Endothelial cell of umbilical vein (primary cell): Measurements from ENCODE around the gene OR4N2. TPM values are rescaled to one million over a fixed set of nuclear protein-coding genes. Genes with fewer than 3 reads are reported as not detected.
"Not testable (repeated sequence)": the region's sequence is repeated elsewhere in the genome, so short reads cannot be mapped to it uniquely, and the experiment has no call there.

ENCODE experiments used
- BruUV-seq: library from RNA; stranded (reverse); fragments of 400-500 nt; replicated peaks from 2 replicates; lab custom pipeline; 2021; lab: Mats Ljungman, UMichigan
- CTCF ChIA-PET: fragments of 300-600, 350-600 bp; sonication (Branson Sonifier 250); formaldehyde crosslinking; loops from one replicate; lab custom pipeline; 2021; ENCODE audit warnings: antibody characterized with exemption, inconsistent platforms; lab: Charles Lee
- POLR2A ChIA-PET: fragments of 300-600, 350-600 bp; sonication (Branson Sonifier 250); formaldehyde crosslinking; loops from one replicate; lab custom pipeline; 2021; ENCODE audit warnings: antibody characterized with exemption, inconsistent platforms; lab: Charles Lee
- DNase-seq: peaks from one replicate; pipeline ENCODE4 v3.0.0-alpha.2; 2011; ENCODE audit warnings: low read depth, low spot score
- FAIRE-seq: peaks from 2 replicates; lab custom pipeline; 2011; peaks lifted over from hg19 to GRCh38; lab: Jason Lieb, UNC
- H2AFZ ChIP-seq: 2 replicates; pipeline ENCODE4 v1.6.0; 2012; ENCODE audit warnings: low read depth, low read length, control low read depth, inconsistent platforms
- H3K27ac ChIP-seq: 2 replicates; pipeline ENCODE4 v1.5.1; 2011; ENCODE audit warnings: low read depth, mild to moderate bottlenecking, control low read depth, low read length, moderate library complexity; ENCODE audit not compliant: insufficient read depth
- H3K27me3 ChIP-seq, 2 experiments: 2 replicates each; pipeline versions ENCODE4 v1.6.0 to v1.6.1; 2011; ENCODE audit warnings: low read length in 2 of 2, mixed read lengths in 1 of 2; ENCODE audit not compliant: control insufficient read depth in 2 of 2, insufficient read depth in 2 of 2
- H3K36me3 ChIP-seq, 2 experiments: 2 replicates in 1 of 2; 3 replicates in 1 of 2; pipeline ENCODE4 v1.5.1; 2011; ENCODE audit warnings: low read length in 2 of 2, mild to moderate bottlenecking in 1 of 2, moderate library complexity in 1 of 2; ENCODE audit not compliant: control insufficient read depth in 2 of 2, insufficient read depth in 2 of 2; ENCODE audit errors: extremely low read depth in 1 of 2
- H3K4me1 ChIP-seq: 3 replicates; pipeline ENCODE4 v1.5.1; 2011; ENCODE audit warnings: mild to moderate bottlenecking, low read length; ENCODE audit not compliant: control insufficient read depth, insufficient read depth; ENCODE audit errors: extremely low read depth
- H3K4me2 ChIP-seq: 2 replicates; pipeline ENCODE4 v1.6.1; 2011; ENCODE audit warnings: low read length, control low read depth, mixed read lengths; ENCODE audit not compliant: insufficient read depth
- H3K4me3 ChIP-seq, 3 experiments: fragments of 200-600 bp in 1 of 3; sonication (generic), shearing (Covaris generic) in 1 of 3; replicated peaks in 1 of 3; 2 replicates each; pipeline ENCODE4 v1.5.1; 2011 to 2016; ENCODE audit warnings: control low read depth in 3 of 3, low read length in 3 of 3, mild to moderate bottlenecking in 2 of 3, inconsistent platforms in 1 of 3, low read depth in 1 of 3, moderate library complexity in 1 of 3; ENCODE audit not compliant: insufficient read depth in 1 of 3
- H3K79me2 ChIP-seq: 2 replicates; pipeline ENCODE4 v1.6.0; 2012; ENCODE audit warnings: low read length, inconsistent platforms; ENCODE audit not compliant: control insufficient read depth, insufficient read depth
- H3K9ac ChIP-seq: replicated peaks from 2 replicates; pipeline ENCODE3; 2011; ENCODE audit warnings: low read length, control low read depth; ENCODE audit not compliant: insufficient read depth; ENCODE audit errors: extremely low read depth
- H3K9me1 ChIP-seq: replicated peaks from 3 replicates; pipeline ENCODE4 v1.6.0; 2011; ENCODE audit warnings: mild to moderate bottlenecking, low read length; ENCODE audit not compliant: control insufficient read depth, insufficient read depth; ENCODE audit errors: extremely low read depth
- H3K9me3 ChIP-seq: replicated peaks from 2 replicates; pipeline ENCODE4 v1.5.1; 2012; ENCODE audit warnings: low read length, inconsistent platforms; ENCODE audit not compliant: control insufficient read depth, insufficient read depth
- H4K20me1 ChIP-seq: replicated peaks from 2 replicates; pipeline ENCODE3; 2011; ENCODE audit warnings: mild to moderate bottlenecking, low read length; ENCODE audit not compliant: control insufficient read depth, insufficient read depth; ENCODE audit errors: extremely low read depth
- dilution Hi-C: fragments of 300-500 bp; cut with MboI; formaldehyde crosslinking; loops from one replicate; pipeline ENCODE4 v1.15.0; 2019; ENCODE audit warnings: low sequenced_read_pairs; ENCODE audit not compliant: extremely low pct_ligation_motif_present
- intact Hi-C: fragments of 100-400 bp; cut with micrococcal nuclease; formaldehyde crosslinking; loops from one replicate; pipeline ENCODE4 v1.10.0; 2022
- polyA plus RNA-seq, 4 experiments: library from polyadenylated mRNA; depleted of rRNA in 3 of 4; stranded (reverse) in 3 of 4; unstranded in 1 of 4; fragments of >200 nt; gene quantifications; 2 replicates each; pipeline versions ENCODE4 v1.2.1 to v1.2.3, GENCODE V29; 2011 to 2012; ENCODE audit warnings: missing spikeins in 1 of 4
- total RNA-seq: library from RNA; stranded (reverse); gene quantifications from 2 replicates; pipeline ENCODE4 v1.2.3, GENCODE V29; 2021

Gene OR4N2
- total and polyA plus RNA-seq, 2 donors (not counting 3 experiments of a cell fraction or from before 2014, with no cell fraction given) = not detected

DNA sequence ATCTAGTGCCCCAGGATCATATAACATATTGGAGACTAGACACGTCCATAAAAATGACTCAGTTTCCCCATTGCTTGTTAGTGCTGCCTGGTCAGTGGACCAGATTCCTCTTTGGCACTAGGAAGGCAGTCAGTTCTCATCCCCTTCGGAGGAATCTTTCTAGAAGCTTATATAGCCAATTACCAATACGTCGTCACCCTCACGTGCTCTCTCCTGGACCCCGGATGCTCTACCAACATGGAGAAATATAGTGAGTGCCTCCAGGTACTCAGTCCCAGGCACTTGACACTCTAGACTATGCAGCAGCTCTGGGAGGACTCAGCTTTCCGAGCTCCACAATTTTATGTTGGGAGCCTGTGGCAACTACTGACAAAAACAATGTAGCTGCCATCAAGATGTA, 15.4 kb upstream of the OR4N2 start:
- H3K4me3 ChIP-seq, intact Hi-C loops, BruUV-seq, POLR2A ChIA-PET, H3K79me2 ChIP-seq, CTCF ChIA-PET, H3K36me3 ChIP-seq, H3K27ac ChIP-seq, H2AFZ ChIP-seq, H4K20me1 ChIP-seq, H3K9ac ChIP-seq, FAIRE-seq, DNase-seq, H3K4me1 ChIP-seq, H3K9me1 ChIP-seq, H3K9me3 ChIP-seq, H3K27me3 ChIP-seq, H3K4me2 ChIP-seq, dilution Hi-C loops: not testable (repeated sequence)

DNA sequence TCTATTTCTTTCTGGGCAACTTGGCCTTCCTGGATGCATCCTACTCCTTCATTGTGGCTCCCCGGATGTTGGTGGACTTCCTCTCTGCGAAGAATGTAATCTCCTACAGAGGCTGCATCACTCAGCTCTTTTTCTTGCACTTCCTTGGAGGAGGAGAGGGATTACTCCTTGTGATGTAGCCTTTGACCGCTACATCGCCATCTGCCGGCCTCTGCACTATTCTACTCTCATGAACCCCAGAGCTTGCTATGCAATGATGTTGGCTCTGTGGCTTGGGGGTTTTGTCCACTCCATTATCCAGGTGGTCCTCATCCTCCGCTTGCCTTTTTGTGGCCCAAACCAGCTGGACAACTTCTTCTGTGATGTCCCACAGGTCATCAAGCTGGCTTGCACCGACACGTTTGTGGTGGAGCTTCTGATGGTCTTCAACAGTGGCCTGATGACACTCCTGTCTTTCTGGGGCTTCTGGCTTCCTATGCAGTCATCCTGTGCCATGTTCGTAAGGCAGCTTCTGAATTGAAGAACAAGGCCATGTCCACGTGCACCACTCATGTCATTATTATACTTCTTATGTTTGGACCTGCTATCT, 7.0 kb upstream of the OR4N2 start:
- H3K36me3 ChIP-seq, CTCF ChIA-PET, BruUV-seq, DNase-seq, H4K20me1 ChIP-seq, H3K79me2 ChIP-seq, H3K4me1 ChIP-seq, FAIRE-seq, H3K27ac ChIP-seq, POLR2A ChIA-PET, dilution Hi-C loops, H3K9ac ChIP-seq, H3K9me1 ChIP-seq, H3K4me2 ChIP-seq, H3K27me3 ChIP-seq, H3K4me3 ChIP-seq, intact Hi-C loops, H2AFZ ChIP-seq, H3K9me3 ChIP-seq: not testable (repeated sequence)
